ENCODE data around the gene MAPKAP1.

Gene MAPKAP1

DNA sequence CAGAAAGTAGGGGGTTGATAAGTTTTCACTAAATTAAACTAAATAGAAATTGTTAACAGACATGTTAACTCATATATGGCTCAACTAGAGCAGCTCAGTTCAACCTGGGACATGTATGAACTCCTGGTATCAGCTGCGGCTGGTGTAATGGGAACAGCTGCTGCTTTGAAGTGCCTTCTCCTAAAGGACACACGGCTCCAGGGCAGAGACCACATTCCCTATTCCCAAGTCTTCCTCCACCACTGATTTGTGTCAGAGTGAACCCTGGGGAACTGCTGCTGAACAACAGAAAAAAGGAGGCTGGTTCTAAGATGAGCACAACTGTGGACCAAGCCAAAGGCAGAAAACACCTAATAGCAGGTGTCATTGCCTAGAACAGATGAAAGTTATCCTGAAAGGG lies 71.1 kb downstream of the MAPKAP1 start:
- no peak for DNase-seq (ENCODE audit: low spot score in 2 of 2)
- no peak overlapping the region for H3K4me3 ChIP-seq
- in situ Hi-C loops (cut with MboI; ENCODE audit: low sequenced_read_pairs) = no loop called here

GRCh38 chr9:125634040-125634717 lies 72.8 kb downstream of the MAPKAP1 start:
- no peak overlapping the region for H3K4me3 ChIP-seq
- no peaks in the 10 kb centered on the region for H3K36me3 ChIP-seq (replicated peaks)
- no peak for DNase-seq (ENCODE audit: low spot score in 2 of 2)
- no peaks in the 10 kb centered on the region for H3K9me3 ChIP-seq
- H3K4me1 ChIP-seq = peaks cover 40% of the 10 kb centered on the region
- in situ Hi-C loops (cut with MboI; ENCODE audit: low sequenced_read_pairs) = no loop called here
- no peaks in the 10 kb centered on the region for H3K27me3 ChIP-seq (ENCODE audit: low read depth)

More for the DNA sequence above, 71.1 kb downstream of the MAPKAP1 start:
- Histone ChIP-seq H3K36me3 (replicated peaks) (no peaks in the 10 kb centered on the region), H3K9me3 (no peaks in the 10 kb centered on the region), H3K27me3 (ENCODE audit: low read depth) (no peaks in the 10 kb centered on the region), H3K4me1 (peaks cover 44% of the 10 kb centered on the region)

DNA sequence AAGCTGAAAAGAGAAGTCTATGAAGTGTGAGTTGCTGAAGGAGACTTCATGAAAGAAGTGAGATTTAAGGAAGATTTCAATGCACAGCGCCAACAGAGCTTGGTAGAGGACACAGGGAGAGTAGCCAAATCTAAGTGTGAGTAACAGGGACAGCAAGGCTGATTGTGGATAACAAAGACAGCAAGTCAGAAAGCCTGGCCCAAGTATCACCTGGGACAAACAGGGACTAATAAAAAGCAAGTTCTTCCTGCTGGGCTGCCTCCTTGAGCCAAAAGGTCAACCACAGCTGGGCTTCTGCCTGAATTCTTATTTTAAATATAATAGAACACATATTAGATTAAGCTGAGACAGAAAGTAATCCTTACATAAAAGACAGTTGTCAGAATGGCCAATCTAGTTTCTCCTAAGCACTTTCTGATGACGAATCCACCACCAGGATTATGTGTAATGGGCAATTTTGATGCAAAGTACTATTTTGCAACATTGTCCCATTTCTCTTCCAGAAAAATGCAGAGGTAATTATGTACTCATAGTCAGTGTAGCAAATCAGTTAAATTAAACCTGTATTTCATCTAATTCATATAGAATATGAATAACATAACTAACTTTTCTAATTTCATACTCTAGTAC lies 73.8 kb downstream of the MAPKAP1 start:
- Histone ChIP-seq H3K4me3 (no peak overlapping the region), H3K36me3 (replicated peaks) (no peaks in the 10 kb centered on the region), H3K9me3 (no peaks in the 10 kb centered on the region), H3K27me3 (ENCODE audit: low read depth) (no peaks in the 10 kb centered on the region), H3K4me1 (peaks cover 39% of the 10 kb centered on the region)
- peak; percentile 46 to 70 for DNase-seq (ENCODE audit: low spot score in 2 of 2)
- in situ Hi-C loops (cut with MboI; ENCODE audit: low sequenced_read_pairs) = no loop called here

GRCh38 chr9:125632321-125633115 lies 74.5 kb downstream of the MAPKAP1 start:
- Histone ChIP-seq H3K9me3 (no peaks in the 10 kb centered on the region), H3K4me3 (no peak overlapping the region), H3K27me3 (ENCODE audit: low read depth) (no peaks in the 10 kb centered on the region), H3K4me1 (peaks cover 32% of the 10 kb centered on the region), H3K36me3 (replicated peaks) (no peaks in the 10 kb centered on the region)
- in situ Hi-C loops (cut with MboI; ENCODE audit: low sequenced_read_pairs) = no loop called here
- DNase-seq (ENCODE audit: low spot score in 2 of 2) = no peak

DNA sequence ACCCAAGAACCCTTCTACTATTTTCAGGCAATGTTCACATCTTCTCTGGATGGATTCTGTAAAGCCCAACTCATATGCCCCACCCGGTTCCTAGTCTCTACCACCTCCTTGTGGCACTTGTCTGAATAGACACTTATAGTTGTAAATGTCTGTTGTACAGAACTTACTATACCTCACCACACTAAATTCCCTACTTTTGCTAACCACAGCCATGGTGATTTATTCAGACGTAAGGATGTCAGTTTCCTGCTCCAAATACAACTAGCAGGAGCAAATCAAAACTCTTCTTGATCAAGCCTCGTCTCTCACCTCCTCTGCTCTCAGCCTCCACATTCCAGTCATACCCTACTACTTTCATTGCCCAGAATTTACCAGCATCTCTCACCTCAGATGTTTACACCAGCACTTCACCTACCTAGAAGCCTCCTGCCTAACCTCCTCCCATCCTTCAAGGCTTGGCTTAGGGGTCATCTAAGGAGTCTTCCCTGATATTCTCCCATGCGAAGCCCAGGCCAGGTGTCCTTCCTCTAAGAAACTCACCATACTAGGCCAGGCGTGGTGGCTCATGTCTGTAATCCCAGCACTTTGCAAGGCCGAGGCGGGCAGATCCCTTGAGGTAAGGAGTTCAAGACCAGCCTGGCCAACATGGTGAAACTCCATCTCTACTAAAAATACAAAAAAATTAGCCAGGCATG lies 75.5 kb downstream of the MAPKAP1 start:
- in situ Hi-C loops (cut with MboI; ENCODE audit: low sequenced_read_pairs) = no loop called here
- Histone ChIP-seq H3K36me3 (replicated peaks) (no peaks in the 10 kb centered on the region), H3K9me3 (no peaks in the 10 kb centered on the region), H3K4me3 (no peak overlapping the region), H3K4me1 (peaks cover 31% of the 10 kb centered on the region), H3K27me3 (ENCODE audit: low read depth) (no peaks in the 10 kb centered on the region)
- DNase-seq (ENCODE audit: low spot score in 2 of 2) = peak; percentile 47 to 49

DNA sequence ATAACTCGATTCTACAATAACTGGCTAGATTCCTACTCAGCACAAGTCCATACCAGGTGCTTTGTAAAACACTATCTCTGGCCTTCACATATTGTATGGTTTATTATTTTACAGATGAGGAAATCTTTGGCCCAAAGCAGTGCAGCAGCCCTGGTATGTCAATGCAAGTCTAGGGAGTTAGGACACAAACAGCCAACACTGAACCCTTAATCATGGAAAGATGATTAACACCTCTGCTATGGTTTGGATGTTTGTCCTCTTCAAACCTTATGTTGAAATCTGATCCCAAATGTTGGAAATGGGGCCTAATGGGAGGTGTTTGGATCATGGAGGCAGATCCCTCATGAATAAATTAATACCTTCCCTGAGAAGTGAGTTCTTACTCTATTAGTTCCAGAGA lies 76.6 kb downstream of the MAPKAP1 start:
- DNase-seq (ENCODE audit: low spot score in 2 of 2) = no peak
- peaks cover 42% of the 10 kb centered on the region for H3K4me1 ChIP-seq
- in situ Hi-C loops (cut with MboI; ENCODE audit: low sequenced_read_pairs) = no loop called here

GRCh38 chr9:125629446-125629845 lies 77.6 kb downstream of the MAPKAP1 start:
- Histone ChIP-seq H3K36me3 (replicated peaks) (no peaks in the 10 kb centered on the region), H3K4me3 (no peak overlapping the region), H3K9me3 (no peaks in the 10 kb centered on the region), H3K27me3 (ENCODE audit: low read depth) (no peaks in the 10 kb centered on the region), H3K4me1 (peaks cover 45% of the 10 kb centered on the region)
- in situ Hi-C loops (cut with MboI; ENCODE audit: low sequenced_read_pairs) = no loop called here
- no peak for DNase-seq (ENCODE audit: low spot score in 2 of 2)

More for the DNA sequence above, 76.6 kb downstream of the MAPKAP1 start:
- H3K9me3 ChIP-seq = no peaks in the 10 kb centered on the region
- no peak overlapping the region for H3K4me3 ChIP-seq
- H3K27me3 ChIP-seq (ENCODE audit: low read depth) = no peaks in the 10 kb centered on the region
- no peaks in the 10 kb centered on the region for H3K36me3 ChIP-seq (replicated peaks)

- no peak overlapping the region for H3K4me3 ChIP-seq
- H3K27me3 ChIP-seq (ENCODE audit: low read depth) = no peaks in the 10 kb centered on the region
- in situ Hi-C loops (cut with MboI; ENCODE audit: low sequenced_read_pairs) = no loop called here
- H3K4me1 ChIP-seq = peaks cover 24% of the 10 kb centered on the region
- no peak for DNase-seq (ENCODE audit: low spot score in 2 of 2)
- H3K36me3 ChIP-seq (replicated peaks) = no peaks in the 10 kb centered on the region
- no peaks in the 10 kb centered on the region for H3K9me3 ChIP-seq
Measured at GRCh38 chr9:125626187-125626586, 80.8 kb downstream of the MAPKAP1 start.

DNA sequence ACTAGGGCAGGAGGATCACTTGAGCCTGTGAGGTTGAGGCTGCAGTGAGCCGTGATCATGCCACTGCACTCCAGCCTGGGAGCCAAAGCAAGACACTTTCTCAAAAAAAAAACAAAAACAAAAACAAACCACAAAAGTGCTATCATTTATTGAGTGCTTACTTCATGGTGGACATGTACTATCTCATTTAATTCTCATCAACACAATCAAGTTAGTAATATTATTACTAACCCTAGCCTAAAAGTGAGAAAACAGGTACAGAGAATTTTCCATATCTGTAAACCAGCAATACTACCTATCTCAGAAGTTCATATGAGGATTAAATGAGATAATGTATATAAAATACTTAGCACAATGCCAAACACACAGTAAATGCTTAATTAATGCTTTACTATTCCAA lies 85.8 kb downstream of the MAPKAP1 start:
- Histone ChIP-seq H3K9me3 (no peaks in the 10 kb centered on the region), H3K4me3 (no peak overlapping the region), H3K27me3 (ENCODE audit: low read depth) (no peaks in the 10 kb centered on the region), H3K4me1 (peaks cover 11% of the 10 kb centered on the region), H3K36me3 (replicated peaks) (no peaks in the 10 kb centered on the region)
- no peak for DNase-seq (ENCODE audit: low spot score in 2 of 2)
- in situ Hi-C loops (cut with MboI; ENCODE audit: low sequenced_read_pairs) = no loop called here

DNA sequence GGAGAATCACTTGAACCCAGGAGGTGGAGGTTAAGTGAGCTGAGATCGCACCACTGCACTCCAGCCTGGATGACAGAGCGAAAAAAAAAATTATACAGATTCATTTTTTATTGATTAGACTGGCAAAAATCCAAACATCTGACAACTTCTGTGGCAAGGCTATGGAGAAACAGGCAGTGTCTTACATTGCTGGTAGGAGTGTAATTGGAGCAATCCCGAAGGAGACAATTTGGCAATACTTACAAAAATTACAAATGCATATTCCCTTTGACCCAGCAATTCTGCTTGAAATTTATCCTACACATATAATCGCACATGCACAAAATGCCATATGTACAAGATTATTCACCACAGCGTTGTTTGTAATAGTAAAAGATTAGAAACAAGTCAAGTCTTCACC lies 86.8 kb downstream of the MAPKAP1 start:
- no peaks in the 10 kb centered on the region for H3K9me3 ChIP-seq
- no peaks in the 10 kb centered on the region for H3K27me3 ChIP-seq (ENCODE audit: low read depth)
- DNase-seq (ENCODE audit: low spot score in 2 of 2) = no peak
- in situ Hi-C loops (cut with MboI; ENCODE audit: low sequenced_read_pairs) = no loop called here
- H3K4me1 ChIP-seq = peaks cover 1% of the 10 kb centered on the region
- H3K4me3 ChIP-seq = no peak overlapping the region
- H3K36me3 ChIP-seq (replicated peaks) = no peaks in the 10 kb centered on the region

DNA sequence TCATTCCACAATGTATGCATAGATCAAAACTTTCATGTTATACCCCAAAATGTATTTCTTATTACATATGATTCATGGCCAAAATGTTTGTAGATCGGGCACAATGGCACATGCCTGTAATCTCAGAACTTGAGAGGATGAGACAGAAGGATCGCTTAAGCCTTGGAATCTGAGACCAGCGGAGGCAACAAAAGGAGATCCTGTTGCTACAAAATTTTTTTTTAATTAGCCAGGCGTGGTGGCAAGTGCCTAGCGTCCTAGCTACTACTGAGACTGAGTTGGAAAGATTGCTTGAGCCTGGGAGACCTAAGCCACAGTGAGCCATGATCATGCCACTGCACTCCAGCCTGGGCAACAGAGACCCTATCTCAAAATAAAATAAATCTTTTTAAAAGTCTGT lies 89.9 kb downstream of the MAPKAP1 start:
- Histone ChIP-seq H3K4me1 (no peaks in the 10 kb centered on the region), H3K36me3 (replicated peaks) (no peaks in the 10 kb centered on the region), H3K4me3 (no peak overlapping the region), H3K27me3 (ENCODE audit: low read depth) (no peaks in the 10 kb centered on the region), H3K9me3 (no peaks in the 10 kb centered on the region)
- no peak for DNase-seq (ENCODE audit: low spot score in 2 of 2)
- in situ Hi-C loops (cut with MboI; ENCODE audit: low sequenced_read_pairs) = no loop called here

GRCh38 chr9:125613141-125613540 lies 93.9 kb downstream of the MAPKAP1 start:
- Histone ChIP-seq H3K9me3 (no peaks in the 10 kb centered on the region), H3K27me3 (ENCODE audit: low read depth) (no peaks in the 10 kb centered on the region), H3K4me1 (no peaks in the 10 kb centered on the region), H3K4me3 (no peak overlapping the region), H3K36me3 (replicated peaks) (no peaks in the 10 kb centered on the region)
- in situ Hi-C loops (cut with MboI; ENCODE audit: low sequenced_read_pairs) = no loop called here
- no peak for DNase-seq (ENCODE audit: low spot score in 2 of 2)

- no peak for DNase-seq (ENCODE audit: low spot score in 2 of 2)
- no peak overlapping the region for H3K4me3 ChIP-seq
- H3K36me3 ChIP-seq (replicated peaks) = no peaks in the 10 kb centered on the region
- H3K4me1 ChIP-seq = no peaks in the 10 kb centered on the region
- no peaks in the 10 kb centered on the region for H3K9me3 ChIP-seq
- in situ Hi-C loops (cut with MboI; ENCODE audit: low sequenced_read_pairs) = no loop called here
- no peaks in the 10 kb centered on the region for H3K27me3 ChIP-seq (ENCODE audit: low read depth)
Measured at GRCh38 chr9:125612616-125613015, 94.4 kb downstream of the MAPKAP1 start.
